ENCODE results near the gene CFLAR. TPM values are rescaled to one million over a fixed set of nuclear protein-coding genes. Genes with fewer than 3 reads are reported as not detected.

CFLAR gene
- total RNA-seq, 1 experiment from 2014 or later = 7.6 TPM

GRCh38 chr2:201223089-201224073 lies 107.4 kb downstream of the CFLAR start:
- no peak overlapping the region for H2BK120ac ChIP-seq (ENCODE audit: low read depth, low read length, poor library complexity, severe bottlenecking)
- WGBS (ENCODE audit: extremely low coverage, insufficient read length, low lambda C conversion rate) = no CpG with 5 or more reads among the region's 8 CpGs
- H3K4me2 ChIP-seq (ENCODE audit: insufficient read depth, insufficient read length, low read length) = no peak overlapping the region
- H3K27ac ChIP-seq (ENCODE audit: insufficient read length, low read depth, low read length) = no peak overlapping the region
- H3K27ac Mint-ChIP-seq = no peak overlapping the region; a peak in 2 of 7 replicates
- H2BK12ac ChIP-seq (ENCODE audit: insufficient read length, low read depth, low read length) = no peak overlapping the region
- no peaks in the 10 kb centered on the region for H3K27me3 ChIP-seq (ENCODE audit: insufficient read depth, low read length)
- H3T11ph ChIP-seq (ENCODE audit: low read length) = no peak overlapping the region
- TF ChIP-seq CTCF (conservative IDR thresholded peaks at IDR 0.05) = no peak
- no peaks in the 10 kb centered on the region for H3K23me2 ChIP-seq (ENCODE audit: insufficient read length, low read depth, low read length, poor library complexity, severe bottlenecking)
- H4K20me1 ChIP-seq (ENCODE audit: control insufficient read depth, insufficient read depth, insufficient read length) = no peaks in the 10 kb centered on the region
- no peak overlapping the region for H3K4me3 Mint-ChIP-seq
- H3K79me1 ChIP-seq (ENCODE audit: insufficient read depth, low read depth, low read length, poor library complexity, severe bottlenecking) = no peaks in the 10 kb centered on the region
- no peaks in the 10 kb centered on the region for H3K9me3 ChIP-seq (ENCODE audit: control insufficient read depth, low read depth, low read length)
- peaks cover 0 to 22% (median 0%) of the 10 kb centered on the region in 3 experiments; a peak in 2 of 7 replicates for H3K36me3 Mint-ChIP-seq (ENCODE audit: insufficient read depth in 1 of 3, low read depth in 3 of 3)
- H3K9ac ChIP-seq (ENCODE audit: extremely low read depth, insufficient read length, low read length) = no peak overlapping the region
- H3K14ac ChIP-seq (ENCODE audit: insufficient read depth, low read length) = no peak overlapping the region
- no peak overlapping the region for H4K5ac ChIP-seq (ENCODE audit: insufficient read length, low read depth, low read length)
- no peaks in the 10 kb centered on the region for H3K79me2 ChIP-seq (ENCODE audit: insufficient read depth, low read length)
- no peak for DNase-seq
- no peak overlapping the region for H3K23ac ChIP-seq (ENCODE audit: insufficient read length, low read depth, low read length)
- H4K91ac ChIP-seq (ENCODE audit: insufficient read length, low read depth, low read length) = no peak overlapping the region
- H3K56ac ChIP-seq (ENCODE audit: insufficient read length, low read depth, low read length) = no peak overlapping the region
- peaks cover 0 to 13% of the 10 kb centered on the region in 2 experiments; a peak in 2 of 5 replicates for H3K9me3 Mint-ChIP-seq
- no peaks in the 10 kb centered on the region; the same call in 1 of the 2 replicates for H3K27me3 Mint-ChIP-seq (ENCODE audit: low read depth)
- no peak overlapping the region for H2BK15ac ChIP-seq (ENCODE audit: low read depth, low read length)
- no peak overlapping the region for H3K18ac ChIP-seq (ENCODE audit: insufficient read length, low read depth, low read length)
- peaks cover 27 to 36% of the 10 kb centered on the region in 2 experiments for H3K4me1 Mint-ChIP-seq
- no peak overlapping the region for H2AFZ ChIP-seq (ENCODE audit: low read length)
- H3K4me1 ChIP-seq (ENCODE audit: insufficient read depth, low read length) = peaks cover 6% of the 10 kb centered on the region; the same call in 1 of the 2 replicates
- no peak overlapping the region for H2BK20ac ChIP-seq (ENCODE audit: low read depth, low read length, poor library complexity, severe bottlenecking)
- H4K8ac ChIP-seq (replicated peaks; ENCODE audit: insufficient read length, low read depth, low read length) = no peak overlapping the region
- H3K4ac ChIP-seq (ENCODE audit: low read depth, low read length) = no peak overlapping the region
- H2AK5ac ChIP-seq (ENCODE audit: insufficient read length, low read length) = no peak overlapping the region
- H2BK5ac ChIP-seq (ENCODE audit: insufficient read length, low read length) = no peak overlapping the region

Other genes starting within 250 kb of the CFLAR start
- gene PPIL3, start 227.1 kb upstream of the CFLAR start, total RNA-seq (2021) = 56.5 and 63.4 TPM in 2 replicates
- 55.4 and 56.5 TPM in 2 replicates for gene NIF3L1, start 226.8 kb upstream of the CFLAR start, total RNA-seq (2021)
- 61.8 and 65.2 TPM in 2 replicates for gene ORC2, start 152.5 kb upstream of the CFLAR start, total RNA-seq (2021)
- gene HYCC2, start 44.5 kb upstream of the CFLAR start, total RNA-seq (2021) = 13.3 and 13.7 TPM in 2 replicates
- 59.6 and 63.2 TPM in 2 replicates for gene NDUFB3, start 44.2 kb upstream of the CFLAR start, total RNA-seq (2021)
- 2.7 and 3.3 TPM in 2 replicates for gene CASP10, start 67.0 kb downstream of the CFLAR start, total RNA-seq (2021)
- gene CASP8, start 144.4 kb downstream of the CFLAR start, total RNA-seq (2021) = 7.8 and 10.0 TPM in 2 replicates
- gene FLACC1, start 241.2 kb downstream of the CFLAR start, total RNA-seq (2021) = 0.42 TPM in 1 of 2 replicates, not detected in the other

Measured in H9 (cell line).